ENCODE data around the gene PTPRH. TPM values are rescaled to one million over a fixed set of nuclear protein-coding genes. Genes with fewer than 3 reads are reported as not detected.

Gene PTPRH
- total and polyA plus RNA-seq, 9 of the 15 experiments (the other 6 are each of a cell fraction or from before 2014, with no cell fraction given) = 0.87 to 34.3 (median 22.7) TPM

DNA sequence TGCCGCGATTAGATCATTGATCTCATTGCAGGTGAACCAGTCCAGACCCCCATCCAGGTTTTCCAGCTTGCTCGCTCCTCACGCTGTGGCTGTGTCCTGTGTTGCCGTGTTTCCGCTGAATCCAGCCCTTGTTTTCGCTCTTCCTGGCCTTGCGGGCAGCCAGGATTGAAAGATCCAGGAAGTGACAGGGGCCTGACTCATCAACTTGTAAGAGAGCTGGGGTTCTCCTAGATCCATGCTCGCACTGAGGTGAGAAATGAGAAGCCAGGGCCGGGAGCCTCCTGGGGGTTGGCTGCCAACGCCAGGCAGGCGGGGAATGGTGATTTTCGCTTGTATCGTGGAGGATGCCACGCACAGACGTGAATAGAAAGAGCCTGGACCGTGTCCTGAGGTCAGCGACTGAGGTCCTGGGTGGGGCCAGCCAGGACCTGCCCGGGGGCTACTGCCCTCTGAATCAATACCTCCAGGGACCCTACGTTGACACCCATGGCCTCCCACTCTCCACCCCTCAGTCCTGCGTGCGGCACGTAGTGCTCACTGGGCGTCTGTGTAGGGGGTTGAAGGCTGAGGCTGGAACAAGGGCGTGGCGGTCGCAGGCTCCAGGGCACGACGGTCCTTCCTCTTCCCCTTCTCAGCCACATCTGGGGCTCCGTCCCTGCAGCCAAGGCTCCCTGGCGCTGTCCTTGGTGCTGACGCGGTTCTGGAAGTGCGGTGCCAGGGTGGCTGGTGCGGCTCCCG lies 7.3 kb upstream of the PTPRH start (continued):
- TF ChIP-seq SPI1 (IDR thresholded peaks at IDR 0.05; ENCODE audit: borderline replicate concordance, low read depth, low read length) = peak; percentile 77
- no peak for TF ChIP-seq PHB (CRISPR knock-in tag; IDR thresholded peaks at IDR 0.05)
- TF ChIP-seq NFE2L1 (tag; IDR thresholded peaks at IDR 0.05; ENCODE audit: borderline replicate concordance, low read depth) = no peak
- TF ChIP-seq, protein P1, sequence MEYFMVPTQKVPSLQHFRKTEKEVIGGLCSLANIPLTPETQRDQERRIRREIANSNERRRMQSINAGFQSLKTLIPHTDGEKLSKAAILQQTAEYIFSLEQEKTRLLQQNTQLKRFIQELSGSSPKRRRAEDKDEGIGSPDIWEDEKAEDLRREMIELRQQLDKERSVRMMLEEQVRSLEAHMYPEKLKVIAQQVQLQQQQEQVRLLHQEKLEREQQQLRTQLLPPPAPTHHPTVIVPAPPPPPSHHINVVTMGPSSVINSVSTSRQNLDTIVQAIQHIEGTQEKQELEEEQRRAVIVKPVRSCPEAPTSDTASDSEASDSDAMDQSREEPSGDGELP (CRISPR knock-in tag; IDR thresholded peaks at IDR 0.05; ENCODE audit: borderline replicate concordance) = peak; percentile 91
- TF ChIP-seq ZNF583 (CRISPR knock-in tag; IDR thresholded peaks at IDR 0.05) = peak; percentile 53; the same call in 1 of the 2 replicates
- TF ChIP-seq, protein P2, sequence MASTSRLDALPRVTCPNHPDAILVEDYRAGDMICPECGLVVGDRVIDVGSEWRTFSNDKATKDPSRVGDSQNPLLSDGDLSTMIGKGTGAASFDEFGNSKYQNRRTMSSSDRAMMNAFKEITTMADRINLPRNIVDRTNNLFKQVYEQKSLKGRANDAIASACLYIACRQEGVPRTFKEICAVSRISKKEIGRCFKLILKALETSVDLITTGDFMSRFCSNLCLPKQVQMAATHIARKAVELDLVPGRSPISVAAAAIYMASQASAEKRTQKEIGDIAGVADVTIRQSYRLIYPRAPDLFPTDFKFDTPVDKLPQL (IDR thresholded peaks at IDR 0.05; ENCODE audit: extremely low read depth, insufficient read length) = no peak
- TF ChIP-seq TARDBP (IDR thresholded peaks at IDR 0.05) = peak; percentile 85
- TF ChIP-seq NBN (IDR thresholded peaks at IDR 0.05; ENCODE audit: low read depth) = peak; percentile 85
- TF ChIP-seq, protein P3, sequence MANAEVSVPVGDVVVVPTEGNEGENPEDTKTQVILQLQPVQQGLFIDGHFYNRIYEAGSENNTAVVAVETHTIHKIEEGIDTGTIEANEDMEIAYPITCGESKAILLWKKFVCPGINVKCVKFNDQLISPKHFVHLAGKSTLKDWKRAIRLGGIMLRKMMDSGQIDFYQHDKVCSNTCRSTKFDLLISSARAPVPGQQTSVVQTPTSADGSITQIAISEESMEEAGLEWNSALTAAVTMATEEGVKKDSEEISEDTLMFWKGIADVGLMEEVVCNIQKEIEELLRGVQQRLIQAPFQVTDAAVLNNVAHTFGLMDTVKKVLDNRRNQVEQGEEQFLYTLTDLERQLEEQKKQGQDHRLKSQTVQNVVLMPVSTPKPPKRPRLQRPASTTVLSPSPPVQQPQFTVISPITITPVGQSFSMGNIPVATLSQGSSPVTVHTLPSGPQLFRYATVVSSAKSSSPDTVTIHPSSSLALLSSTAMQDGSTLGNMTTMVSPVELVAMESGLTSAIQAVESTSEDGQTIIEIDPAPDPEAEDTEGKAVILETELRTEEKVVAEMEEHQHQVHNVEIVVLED (CRISPR knock-in tag; IDR thresholded peaks at IDR 0.05) = peak; percentile 54
- TF ChIP-seq, protein P4, sequence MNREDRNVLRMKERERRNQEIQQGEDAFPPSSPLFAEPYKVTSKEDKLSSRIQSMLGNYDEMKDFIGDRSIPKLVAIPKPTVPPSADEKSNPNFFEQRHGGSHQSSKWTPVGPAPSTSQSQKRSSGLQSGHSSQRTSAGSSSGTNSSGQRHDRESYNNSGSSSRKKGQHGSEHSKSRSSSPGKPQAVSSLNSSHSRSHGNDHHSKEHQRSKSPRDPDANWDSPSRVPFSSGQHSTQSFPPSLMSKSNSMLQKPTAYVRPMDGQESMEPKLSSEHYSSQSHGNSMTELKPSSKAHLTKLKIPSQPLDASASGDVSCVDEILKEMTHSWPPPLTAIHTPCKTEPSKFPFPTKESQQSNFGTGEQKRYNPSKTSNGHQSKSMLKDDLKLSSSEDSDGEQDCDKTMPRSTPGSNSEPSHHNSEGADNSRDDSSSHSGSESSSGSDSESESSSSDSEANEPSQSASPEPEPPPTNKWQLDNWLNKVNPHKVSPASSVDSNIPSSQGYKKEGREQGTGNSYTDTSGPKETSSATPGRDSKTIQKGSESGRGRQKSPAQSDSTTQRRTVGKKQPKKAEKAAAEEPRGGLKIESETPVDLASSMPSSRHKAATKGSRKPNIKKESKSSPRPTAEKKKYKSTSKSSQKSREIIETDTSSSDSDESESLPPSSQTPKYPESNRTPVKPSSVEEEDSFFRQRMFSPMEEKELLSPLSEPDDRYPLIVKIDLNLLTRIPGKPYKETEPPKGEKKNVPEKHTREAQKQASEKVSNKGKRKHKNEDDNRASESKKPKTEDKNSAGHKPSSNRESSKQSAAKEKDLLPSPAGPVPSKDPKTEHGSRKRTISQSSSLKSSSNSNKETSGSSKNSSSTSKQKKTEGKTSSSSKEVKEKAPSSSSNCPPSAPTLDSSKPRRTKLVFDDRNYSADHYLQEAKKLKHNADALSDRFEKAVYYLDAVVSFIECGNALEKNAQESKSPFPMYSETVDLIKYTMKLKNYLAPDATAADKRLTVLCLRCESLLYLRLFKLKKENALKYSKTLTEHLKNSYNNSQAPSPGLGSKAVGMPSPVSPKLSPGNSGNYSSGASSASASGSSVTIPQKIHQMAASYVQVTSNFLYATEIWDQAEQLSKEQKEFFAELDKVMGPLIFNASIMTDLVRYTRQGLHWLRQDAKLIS (CRISPR knock-in tag; IDR thresholded peaks at IDR 0.05) = peak; percentile 99
- TF ChIP-seq BHLHE40 (IDR thresholded peaks at IDR 0.05; ENCODE audit: low read length) = peak; percentile 87
- TF ChIP-seq SREBF1 (IDR thresholded peaks at IDR 0.05; ENCODE audit: borderline replicate concordance, low read depth, low read length) = no peak
- TF ChIP-seq ASH1L (IDR thresholded peaks at IDR 0.05; ENCODE audit: borderline replicate concordance, low read depth, partially characterized antibody) = peak; percentile 77
- peak; percentile 77 for TF ChIP-seq EP400 (IDR thresholded peaks at IDR 0.05)
- TF ChIP-seq, protein P5, sequence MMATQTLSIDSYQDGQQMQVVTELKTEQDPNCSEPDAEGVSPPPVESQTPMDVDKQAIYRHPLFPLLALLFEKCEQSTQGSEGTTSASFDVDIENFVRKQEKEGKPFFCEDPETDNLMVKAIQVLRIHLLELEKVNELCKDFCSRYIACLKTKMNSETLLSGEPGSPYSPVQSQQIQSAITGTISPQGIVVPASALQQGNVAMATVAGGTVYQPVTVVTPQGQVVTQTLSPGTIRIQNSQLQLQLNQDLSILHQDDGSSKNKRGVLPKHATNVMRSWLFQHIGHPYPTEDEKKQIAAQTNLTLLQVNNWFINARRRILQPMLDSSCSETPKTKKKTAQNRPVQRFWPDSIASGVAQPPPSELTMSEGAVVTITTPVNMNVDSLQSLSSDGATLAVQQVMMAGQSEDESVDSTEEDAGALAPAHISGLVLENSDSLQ (IDR thresholded peaks at IDR 0.05) = peak; percentile 88
- TF ChIP-seq ATF1 (CRISPR knock-in tag; IDR thresholded peaks at IDR 0.05) = peak; percentile 41; the same call in 1 of the 2 replicates
- peak; percentile 96 for TF ChIP-seq ATF1 (tag; IDR thresholded peaks at IDR 0.05)
- peak; percentile 59; the same call in 1 of the 2 replicates for TF ChIP-seq JUNB (CRISPR knock-in tag; conservative IDR thresholded peaks at IDR 0.05)
- TF ChIP-seq POLR2A (conservative IDR thresholded peaks at IDR 0.05) = peak; percentile 86
- TF ChIP-seq, protein P6, sequence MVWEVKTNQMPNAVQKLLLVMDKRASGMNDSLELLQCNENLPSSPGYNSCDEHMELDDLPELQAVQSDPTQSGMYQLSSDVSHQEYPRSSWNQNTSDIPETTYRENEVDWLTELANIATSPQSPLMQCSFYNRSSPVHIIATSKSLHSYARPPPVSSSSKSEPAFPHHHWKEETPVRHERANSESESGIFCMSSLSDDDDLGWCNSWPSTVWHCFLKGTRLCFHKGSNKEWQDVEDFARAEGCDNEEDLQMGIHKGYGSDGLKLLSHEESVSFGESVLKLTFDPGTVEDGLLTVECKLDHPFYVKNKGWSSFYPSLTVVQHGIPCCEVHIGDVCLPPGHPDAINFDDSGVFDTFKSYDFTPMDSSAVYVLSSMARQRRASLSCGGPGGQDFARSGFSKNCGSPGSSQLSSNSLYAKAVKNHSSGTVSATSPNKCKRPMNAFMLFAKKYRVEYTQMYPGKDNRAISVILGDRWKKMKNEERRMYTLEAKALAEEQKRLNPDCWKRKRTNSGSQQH (CRISPR knock-in tag; IDR thresholded peaks at IDR 0.05) = peak; percentile 62; the same call in 1 of the 2 replicates

Measured in K562 (cell line).